H9 (cell line): ENCODE measurements around the gene ANK3. TPM values are rescaled to one million over a fixed set of nuclear protein-coding genes. Genes with fewer than 3 reads are reported as not detected.

Experiments
- DNase-seq: peaks from one replicate; pipeline ENCODE4 v3.0.0-alpha.2; 2017
- H2AFZ ChIP-seq: one replicate; pipeline ENCODE4 v1.6.1; 2013; ENCODE audit warnings: mild to moderate bottlenecking, low read length, control low read depth, moderate library complexity
- H2AK5ac ChIP-seq: 2 replicates; pipeline ENCODE4 v1.6.1; 2013; ENCODE audit warnings: low read length, control low read depth, mixed read lengths; ENCODE audit not compliant: insufficient read length
- H2BK120ac ChIP-seq: one replicate; pipeline ENCODE4 v1.6.1; 2013; ENCODE audit warnings: low read depth, mild to moderate bottlenecking, low read length, control low read depth, inconsistent platforms; ENCODE audit not compliant: poor library complexity, severe bottlenecking
- H2BK12ac ChIP-seq: 2 replicates; pipeline ENCODE4 v1.6.1; 2013; ENCODE audit warnings: low read length, control low read depth, mixed read lengths, low read depth; ENCODE audit not compliant: insufficient read length
- H2BK15ac ChIP-seq: 2 replicates; pipeline ENCODE4 v1.6.1; 2013; ENCODE audit warnings: low read depth, low read length, control low read depth
- H2BK20ac ChIP-seq: one replicate; pipeline ENCODE4 v1.6.1; 2013; ENCODE audit warnings: low read depth, mild to moderate bottlenecking, low read length, control low read depth, inconsistent platforms; ENCODE audit not compliant: poor library complexity, severe bottlenecking
- H2BK5ac ChIP-seq: 2 replicates; pipeline ENCODE4 v1.6.1; 2013; ENCODE audit warnings: low read length, control low read depth, mixed read lengths; ENCODE audit not compliant: insufficient read length
- H3K14ac ChIP-seq: 2 replicates; pipeline ENCODE4 v1.6.1; 2013; ENCODE audit warnings: low read length, control low read depth; ENCODE audit not compliant: insufficient read depth
- H3K18ac ChIP-seq: 2 replicates; pipeline ENCODE4 v1.6.1; 2013; ENCODE audit warnings: low read depth, mild to moderate bottlenecking, mixed read lengths, low read length, control low read depth; ENCODE audit not compliant: insufficient read length
- H3K23ac ChIP-seq: 2 replicates; pipeline ENCODE4 v1.6.1; 2013; ENCODE audit warnings: low read length, control low read depth, mixed read lengths, low read depth; ENCODE audit not compliant: insufficient read length
- H3K23me2 ChIP-seq: 2 replicates; pipeline ENCODE4 v1.6.1; 2013; ENCODE audit warnings: low read depth, mild to moderate bottlenecking, mixed read lengths, low read length, control low read depth; ENCODE audit not compliant: insufficient read length, poor library complexity, severe bottlenecking
- H3K27ac ChIP-seq: 2 replicates; pipeline ENCODE4 v1.5.1; 2013; ENCODE audit warnings: low read length, control low read depth, mixed read lengths, low read depth; ENCODE audit not compliant: insufficient read length
- H3K27me3 ChIP-seq: 2 replicates; pipeline ENCODE4 v1.6.1; 2013; ENCODE audit warnings: low read length, control low read depth, inconsistent platforms; ENCODE audit not compliant: insufficient read depth
- H3K4ac ChIP-seq: 2 replicates; pipeline ENCODE4 v1.6.1; 2013; ENCODE audit warnings: low read depth, mild to moderate bottlenecking, control low read depth, inconsistent platforms, low read length, moderate library complexity
- H3K4me1 ChIP-seq: 2 replicates; pipeline ENCODE4 v1.6.1; 2013; ENCODE audit warnings: low read length, control low read depth, inconsistent platforms; ENCODE audit not compliant: insufficient read depth
- H3K4me2 ChIP-seq: 2 replicates; pipeline ENCODE4 v1.6.1; 2013; ENCODE audit warnings: low read length, control low read depth, mixed read lengths; ENCODE audit not compliant: insufficient read length, insufficient read depth
- H3K56ac ChIP-seq: 2 replicates; pipeline ENCODE4 v1.6.1; 2013; ENCODE audit warnings: low read depth, mild to moderate bottlenecking, mixed read lengths, low read length, control low read depth; ENCODE audit not compliant: insufficient read length
- H3K79me1 ChIP-seq: 2 replicates; pipeline ENCODE4 v1.6.1; 2013; ENCODE audit warnings: low read depth, mild to moderate bottlenecking, moderate library complexity, low read length, control low read depth, inconsistent platforms; ENCODE audit not compliant: insufficient read depth, poor library complexity, severe bottlenecking
- H3K79me2 ChIP-seq: 2 replicates; pipeline ENCODE4 v1.6.1; 2013; ENCODE audit warnings: low read length, control low read depth, inconsistent platforms; ENCODE audit not compliant: insufficient read depth
- H3K9ac ChIP-seq: 2 replicates; pipeline ENCODE4 v1.6.1; 2013; ENCODE audit warnings: low read length, control low read depth, mixed read lengths; ENCODE audit not compliant: insufficient read length; ENCODE audit errors: extremely low read depth
- H3K9me3 ChIP-seq: one replicate; pipeline ENCODE4 v1.6.1; 2013; ENCODE audit warnings: low read depth, low read length, inconsistent platforms; ENCODE audit not compliant: control insufficient read depth
- H3T11ph ChIP-seq: one replicate; pipeline ENCODE4 v1.6.1; 2013; ENCODE audit warnings: mild to moderate bottlenecking, low read length, control low read depth, inconsistent platforms
- H4K20me1 ChIP-seq: one replicate; pipeline ENCODE4 v1.6.1; 2013; ENCODE audit not compliant: control insufficient read depth, insufficient read length, insufficient read depth
- H4K5ac ChIP-seq: 2 replicates; pipeline ENCODE4 v1.6.1; 2013; ENCODE audit warnings: low read depth, mild to moderate bottlenecking, mixed read lengths, low read length, control low read depth; ENCODE audit not compliant: insufficient read length
- H4K8ac ChIP-seq: replicated peaks from 2 replicates; pipeline ENCODE4 v1.6.1; 2013; ENCODE audit warnings: low read length, control low read depth, mixed read lengths, low read depth; ENCODE audit not compliant: insufficient read length
- H4K91ac ChIP-seq: 2 replicates; pipeline ENCODE4 v1.6.1; 2013; ENCODE audit warnings: low read depth, mild to moderate bottlenecking, moderate library complexity, mixed read lengths, low read length, control low read depth; ENCODE audit not compliant: insufficient read length
- H3K27ac Mint-ChIP-seq, 3 experiments: 2 replicates in 2 of 3; 3 replicates in 1 of 3; pipeline ENCODE4 v1.8.0; 2020 to 2021; ENCODE audit warnings: mixed read lengths in 3 of 3, mild to moderate bottlenecking in 1 of 3, moderate library complexity in 1 of 3
- H3K27me3 Mint-ChIP-seq: 2 replicates; pipeline ENCODE4 v1.8.0; 2021; ENCODE audit warnings: low read depth, mild to moderate bottlenecking, moderate library complexity, mixed read lengths
- H3K36me3 Mint-ChIP-seq, 3 experiments: 2 replicates in 2 of 3; 3 replicates in 1 of 3; pipeline ENCODE4 v1.8.0; 2020 to 2021; ENCODE audit warnings: low read depth in 3 of 3, mixed read lengths in 3 of 3; ENCODE audit not compliant: insufficient read depth in 1 of 3
- H3K4me1 Mint-ChIP-seq, 2 experiments: 2 replicates each; pipeline ENCODE4 v1.8.0; 2020; ENCODE audit warnings: mixed read lengths in 2 of 2
- H3K4me3 Mint-ChIP-seq, 2 experiments: 2 replicates in 1 of 2; 3 replicates in 1 of 2; pipeline ENCODE4 v1.8.0; 2020 to 2021; ENCODE audit warnings: mild to moderate bottlenecking in 2 of 2, mixed read lengths in 2 of 2, moderate library complexity in 1 of 2
- H3K9me3 Mint-ChIP-seq, 2 experiments: 2 replicates in 1 of 2; 3 replicates in 1 of 2; pipeline ENCODE4 v1.8.0; 2020; ENCODE audit warnings: mild to moderate bottlenecking in 2 of 2, mixed read lengths in 2 of 2, moderate library complexity in 1 of 2
- CTCF ChIP-seq: fragments of 200-600 bp; sonication (generic); conservative IDR thresholded peaks from 3 replicates; pipeline ENCODE4 v1.8.0; 2021; ENCODE audit warnings: antibody characterized with exemption, mild to moderate bottlenecking
- WGBS: extraction: QIAGEN DNeasy Blood & Tissue Kit; methylation state at CpG from one replicate; pipeline ENCODE4 v1.1.7; 2013; ENCODE audit warnings: missing lambda C conversion rate, low lambda C conversion rate, mixed read lengths; ENCODE audit not compliant: insufficient read length; ENCODE audit errors: extremely low coverage; 5-methylcytosine and 5-hydroxymethylcytosine counted together
- total RNA-seq: library from RNA; stranded (reverse); gene quantifications from 2 replicates; pipeline ENCODE4 v1.2.1, GENCODE V29; 2021

The ANK3 gene
- total RNA-seq, 1 experiment from 2014 or later = 59.6 TPM

DNA sequence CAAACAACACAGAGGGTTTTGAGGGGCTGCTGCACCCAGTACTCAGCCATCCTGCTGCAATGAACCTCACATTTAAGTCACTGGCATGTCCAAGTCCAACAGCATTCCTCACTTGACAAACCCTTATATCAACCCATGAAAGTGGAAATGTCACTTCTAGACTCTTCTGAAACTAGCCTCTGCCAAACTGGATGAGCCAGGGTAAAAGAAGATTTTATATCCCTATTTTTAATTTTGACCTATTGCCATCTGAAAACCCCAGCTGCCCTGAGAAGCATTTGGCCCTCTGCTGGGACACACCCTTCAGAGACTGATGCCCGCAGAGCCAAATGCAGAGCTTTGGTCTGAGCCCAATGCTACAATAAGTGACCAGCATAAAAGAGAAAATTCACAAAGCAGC lies 201.1 kb downstream of the ANK3 start:
- H2BK15ac ChIP-seq = no peak overlapping the region
- no peaks in the 10 kb centered on the region for H3K79me1 ChIP-seq
- peaks cover 0 to 6% (median 0%) of the 10 kb centered on the region in 3 experiments; a peak in 3 of 7 replicates for H3K36me3 Mint-ChIP-seq
- no peaks in the 10 kb centered on the region for H3K23me2 ChIP-seq
- no peak overlapping the region for H2AK5ac ChIP-seq
- no peak overlapping the region for H4K91ac ChIP-seq
- H2BK20ac ChIP-seq = no peak overlapping the region
- no peak overlapping the region for H2BK12ac ChIP-seq
- no peak overlapping the region for H4K5ac ChIP-seq
- 0 out of 7 replicates have a peak overlapping the region, but pooled peaks of 1 of the 3 experiments have one; percentile 29 for H3K27ac Mint-ChIP-seq
- no peak for DNase-seq
- peaks cover 0 to 11% of the 10 kb centered on the region in 2 experiments; a peak in 3 of 4 replicates for H3K4me1 Mint-ChIP-seq
- no peak overlapping the region for H2BK120ac ChIP-seq
- no peaks in the 10 kb centered on the region for H3K9me3 ChIP-seq
- TF ChIP-seq CTCF = no peak
- no peak overlapping the region for H3K4me2 ChIP-seq
- no peaks in the 10 kb centered on the region for H3K79me2 ChIP-seq
- no peaks in the 10 kb centered on the region for H3K27me3 ChIP-seq
- H3K18ac ChIP-seq = no peak overlapping the region
- H3K4me3 Mint-ChIP-seq = no peak overlapping the region
- H2AFZ ChIP-seq = no peak overlapping the region
- H3K23ac ChIP-seq = no peak overlapping the region
- H3K27ac ChIP-seq = no peak overlapping the region
- no peaks in the 10 kb centered on the region for H4K20me1 ChIP-seq
- no peak overlapping the region for H3K56ac ChIP-seq
- H2BK5ac ChIP-seq = no peak overlapping the region
- H3T11ph ChIP-seq = no peak overlapping the region
- no CpG with 5 or more reads among the region's 1 CpG for WGBS
- no peak overlapping the region for H3K14ac ChIP-seq
- no peak overlapping the region for H3K9ac ChIP-seq
- H3K9me3 Mint-ChIP-seq = 0 out of 5 replicates have a peak, but pooled peaks cover 0 to 3% of the 10 kb centered on the region in 2 experiments
- H3K4ac ChIP-seq = no peak overlapping the region
- H3K4me1 ChIP-seq = no peaks in the 10 kb centered on the region
- no peak overlapping the region for H4K8ac ChIP-seq
- no peaks in the 10 kb centered on the region for H3K27me3 Mint-ChIP-seq
